ENCODE results near the gene CBLL2.
A peak's percentile ranks its signal among the peaks of the same experiment; 100 is the strongest.

The CBLL2 gene

DNA sequence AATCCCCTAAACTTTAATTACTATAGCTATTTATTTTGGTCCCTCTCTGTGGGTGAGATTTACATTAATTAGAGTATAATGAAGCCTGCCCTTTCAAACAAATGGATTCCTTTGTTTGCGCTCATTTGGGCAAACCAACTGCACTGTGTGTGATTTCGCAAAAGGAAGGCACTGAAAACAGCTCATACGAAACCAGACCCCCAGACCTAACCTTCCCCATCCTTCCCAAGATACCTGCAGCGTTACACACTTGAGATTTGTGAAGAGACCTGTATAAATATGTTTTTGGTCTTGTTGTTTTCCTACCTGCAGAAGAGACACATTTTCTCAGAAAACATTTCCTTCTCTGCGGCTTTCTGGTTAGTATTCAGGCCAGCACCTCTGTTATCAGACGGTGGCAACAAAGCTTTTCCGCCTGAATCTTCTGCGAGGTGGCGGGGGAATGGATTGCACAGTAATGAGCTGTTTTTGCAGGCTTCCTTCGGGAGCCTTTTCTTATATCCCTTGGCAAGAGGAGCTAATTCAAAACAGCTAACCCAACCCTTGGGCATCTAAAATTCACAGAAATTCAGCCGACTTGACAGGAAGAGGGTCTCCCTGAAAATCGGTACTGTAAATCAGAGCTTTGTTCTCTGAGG lies 47.6 kb downstream of the CBLL2 start:
- no peak for DNase-seq (ENCODE audit: low read depth)
- H3K4me3 ChIP-seq (ENCODE audit: control insufficient read depth, low read depth, low read length): no peak overlapping the region
- TF ChIP-seq, protein P1, sequence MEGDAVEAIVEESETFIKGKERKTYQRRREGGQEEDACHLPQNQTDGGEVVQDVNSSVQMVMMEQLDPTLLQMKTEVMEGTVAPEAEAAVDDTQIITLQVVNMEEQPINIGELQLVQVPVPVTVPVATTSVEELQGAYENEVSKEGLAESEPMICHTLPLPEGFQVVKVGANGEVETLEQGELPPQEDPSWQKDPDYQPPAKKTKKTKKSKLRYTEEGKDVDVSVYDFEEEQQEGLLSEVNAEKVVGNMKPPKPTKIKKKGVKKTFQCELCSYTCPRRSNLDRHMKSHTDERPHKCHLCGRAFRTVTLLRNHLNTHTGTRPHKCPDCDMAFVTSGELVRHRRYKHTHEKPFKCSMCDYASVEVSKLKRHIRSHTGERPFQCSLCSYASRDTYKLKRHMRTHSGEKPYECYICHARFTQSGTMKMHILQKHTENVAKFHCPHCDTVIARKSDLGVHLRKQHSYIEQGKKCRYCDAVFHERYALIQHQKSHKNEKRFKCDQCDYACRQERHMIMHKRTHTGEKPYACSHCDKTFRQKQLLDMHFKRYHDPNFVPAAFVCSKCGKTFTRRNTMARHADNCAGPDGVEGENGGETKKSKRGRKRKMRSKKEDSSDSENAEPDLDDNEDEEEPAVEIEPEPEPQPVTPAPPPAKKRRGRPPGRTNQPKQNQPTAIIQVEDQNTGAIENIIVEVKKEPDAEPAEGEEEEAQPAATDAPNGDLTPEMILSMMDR (IDR thresholded peaks at IDR 0.05; ENCODE audit: control insufficient read depth, insufficient read depth, low read depth, low read length, missing control alignments): no peak

DNA sequence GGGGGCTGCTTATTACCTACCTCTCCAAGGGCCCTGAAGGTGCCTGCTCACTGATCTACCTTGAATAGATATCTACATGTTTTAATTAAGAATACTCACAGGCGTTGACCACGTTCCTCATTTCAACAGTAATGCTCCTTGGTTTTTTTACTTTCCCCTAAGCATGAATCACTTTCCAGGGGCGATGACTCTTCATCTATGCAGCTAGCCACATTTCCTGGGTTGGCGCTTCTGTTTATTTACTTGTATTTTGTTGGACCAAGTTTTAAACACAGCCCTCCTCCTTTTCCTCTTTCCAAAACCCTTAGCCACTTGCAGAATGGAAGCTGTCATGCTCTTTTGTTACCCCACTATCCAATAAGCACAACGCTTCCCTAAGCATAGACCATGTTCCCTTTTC lies 50.8 kb downstream of the CBLL2 start:
- H3K4me3 ChIP-seq (ENCODE audit: control insufficient read depth, low read depth, low read length): no peak overlapping the region
- DNase-seq (ENCODE audit: low read depth): peak; percentile 5
- TF ChIP-seq, protein P1 (IDR thresholded peaks at IDR 0.05; ENCODE audit: control insufficient read depth, insufficient read depth, low read depth, low read length, missing control alignments): no peak

All from AG09309 (cell line).